Testis (tissue), 3 donors: ENCODE data around the gene PLPPR3. TPM values are rescaled to one million over a fixed set of nuclear protein-coding genes. Genes with fewer than 3 reads are reported as not detected.
"Not testable (repeated sequence)": the region's sequence is repeated elsewhere in the genome, so short reads cannot be mapped to it uniquely, and the experiment has no call there.

Source experiments
- DNase-seq: peaks from one replicate; pipeline ENCODE4 v3.0.0-alpha.2; 2019
- H3K27ac ChIP-seq, 2 donors: fragments of 200-600 bp; sonication (generic); one replicate each; pipeline ENCODE4 v1.5.1; 2019
- H3K27me3 ChIP-seq: fragments of 200-600 bp; sonication (generic); one replicate; pipeline ENCODE4 v1.5.1; 2019
- H3K36me3 ChIP-seq: fragments of 200-600 bp; sonication (generic); one replicate; pipeline ENCODE4 v1.5.1; 2017; ENCODE audit warnings: low read depth; ENCODE audit errors: missing control alignments
- H3K4me1 ChIP-seq: fragments of 200-600 bp; sonication (generic); one replicate; pipeline ENCODE4 v1.5.1; 2019
- H3K4me3 ChIP-seq, 2 donors: fragments of 200-600 bp; sonication (generic); one replicate each; pipeline ENCODE4 v1.5.1; 2017 to 2019
- H3K9me3 ChIP-seq: fragments of 200-600 bp; sonication (generic); one replicate; pipeline ENCODE4 v1.5.1; 2017
- POLR2A ChIP-seq: fragments of 450-650 bp; IDR thresholded peaks from one replicate; pipeline ENCODE4 v1.6.1; 2017; ENCODE audit warnings: antibody characterized with exemption, mild to moderate bottlenecking, moderate library complexity
- WGBS, 2 donors: methylation state at CpG; one replicate each; pipeline ENCODE4 v1.1.5; 2018; 5-methylcytosine and 5-hydroxymethylcytosine counted together
- intact Hi-C: fragments of 100-400 bp; cut with DNase I; formaldehyde crosslinking; loops from one replicate; pipeline ENCODE4 v1.15.1; 2023; ENCODE audit warnings: low total_unique reads
- polyA plus RNA-seq: library from polyadenylated mRNA; stranded (reverse); fragments of 350-450 nt; fragmentation: Illumina TruSeq; extraction: RNeasy Lipid Tissue Mini Kit (QIAGEN cat#74804); gene quantifications from one replicate; pipeline ENCODE4 v1.2.3, GENCODE V29; 2014; ENCODE audit warnings: low read depth, low replicate concordance; ENCODE audit not compliant: insufficient read depth
- total RNA-seq, 2 donors: library from RNA; depleted of rRNA; stranded (reverse); fragments of >200 nt; gene quantifications; one replicate each; pipeline ENCODE4 v1.2.3, GENCODE V29; 2016
- TF ChIP-seq, protein P1 (sequence below), 3 experiments: fragments of 450-650 bp in 2 of 3; fragments of 200-600 bp in 1 of 3; sonication (generic) in 1 of 3; IDR thresholded peaks; one replicate each; pipeline ENCODE4 v1.5.1; 2016 to 2019; ENCODE audit warnings: antibody characterized with exemption in 3 of 3, mild to moderate bottlenecking in 2 of 3, moderate library complexity in 1 of 3

The PLPPR3 gene
- total and polyA plus RNA-seq, 3 donors from 2014 or later = 2.7 to 20.1 (median 16.9) TPM

DNA sequence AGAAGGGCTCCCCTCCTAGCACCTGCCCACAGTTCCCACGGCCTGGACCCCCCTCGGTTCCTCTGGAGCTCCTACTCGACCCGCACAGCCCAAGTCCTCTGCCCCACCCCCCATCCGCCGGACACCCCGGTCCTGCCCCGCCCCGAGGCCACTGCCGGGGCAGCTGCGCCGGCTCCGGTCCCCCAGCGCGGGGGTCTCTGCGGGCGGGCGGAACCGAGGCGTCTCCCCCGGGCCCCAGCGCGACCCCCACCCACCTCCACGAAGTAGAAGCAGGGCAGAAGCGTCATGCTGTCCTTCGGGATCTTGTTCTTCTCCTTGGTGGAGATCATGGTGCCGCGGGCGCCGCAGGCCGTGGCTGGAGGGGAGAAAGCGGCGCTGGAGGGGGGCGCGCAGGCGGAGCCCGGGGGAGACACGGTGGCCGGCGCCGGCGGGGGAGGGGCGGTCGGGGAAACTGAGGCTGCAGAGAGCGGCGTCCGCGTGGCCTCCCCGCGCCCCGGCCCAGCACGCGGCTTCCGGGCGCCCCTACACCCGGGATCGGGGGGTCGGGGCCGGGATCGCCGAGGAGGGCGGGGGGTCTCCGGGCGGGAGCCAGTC, 427 bp downstream of the PLPPR3 start:
- Histone ChIP-seq H3K9me3 (no peaks in the 10 kb centered on the region), H3K27me3 (no peaks in the 10 kb centered on the region), H3K4me3 (peak overlapping the region; percentile 15 to 42), H3K36me3 (no peaks in the 10 kb centered on the region), H3K27ac (no peak overlapping the region), H3K4me1 (no peaks in the 10 kb centered on the region)
- WGBS, 2 donors = 2% methylated on average over 30 of the region's 64 CpGs; no CpG with 5 or more reads in 1 of the 2 donors
- TF ChIP-seq POLR2A = no peak
- TF ChIP-seq, protein P1, sequence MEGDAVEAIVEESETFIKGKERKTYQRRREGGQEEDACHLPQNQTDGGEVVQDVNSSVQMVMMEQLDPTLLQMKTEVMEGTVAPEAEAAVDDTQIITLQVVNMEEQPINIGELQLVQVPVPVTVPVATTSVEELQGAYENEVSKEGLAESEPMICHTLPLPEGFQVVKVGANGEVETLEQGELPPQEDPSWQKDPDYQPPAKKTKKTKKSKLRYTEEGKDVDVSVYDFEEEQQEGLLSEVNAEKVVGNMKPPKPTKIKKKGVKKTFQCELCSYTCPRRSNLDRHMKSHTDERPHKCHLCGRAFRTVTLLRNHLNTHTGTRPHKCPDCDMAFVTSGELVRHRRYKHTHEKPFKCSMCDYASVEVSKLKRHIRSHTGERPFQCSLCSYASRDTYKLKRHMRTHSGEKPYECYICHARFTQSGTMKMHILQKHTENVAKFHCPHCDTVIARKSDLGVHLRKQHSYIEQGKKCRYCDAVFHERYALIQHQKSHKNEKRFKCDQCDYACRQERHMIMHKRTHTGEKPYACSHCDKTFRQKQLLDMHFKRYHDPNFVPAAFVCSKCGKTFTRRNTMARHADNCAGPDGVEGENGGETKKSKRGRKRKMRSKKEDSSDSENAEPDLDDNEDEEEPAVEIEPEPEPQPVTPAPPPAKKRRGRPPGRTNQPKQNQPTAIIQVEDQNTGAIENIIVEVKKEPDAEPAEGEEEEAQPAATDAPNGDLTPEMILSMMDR (IDR thresholded peaks at IDR 0.05) = no peak
- intact Hi-C loops = no loop called here
- DNase-seq = no peak

DNA sequence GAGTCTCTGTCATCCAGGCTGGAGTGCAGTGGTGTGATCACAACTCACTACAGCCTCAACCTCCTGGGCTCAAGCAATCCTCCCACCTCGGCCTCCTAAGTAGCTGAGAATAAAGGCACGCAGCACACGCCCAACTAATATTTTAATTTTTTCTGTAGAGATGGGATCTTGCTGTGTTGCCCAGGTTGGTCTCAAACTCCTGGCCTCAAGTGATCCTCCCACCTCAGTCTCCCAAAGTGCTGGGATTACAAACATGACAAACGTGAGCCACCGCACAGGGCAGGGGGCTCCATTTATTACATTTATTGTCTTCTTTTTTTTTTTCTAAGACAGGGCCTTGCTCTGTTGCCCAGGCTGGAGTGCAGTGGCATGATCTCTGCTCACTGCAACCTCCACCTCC, 1.5 kb downstream of the PLPPR3 start:
- intact Hi-C loops, H3K9me3 ChIP-seq, H3K4me1 ChIP-seq, H3K27me3 ChIP-seq, H3K36me3 ChIP-seq, H3K27ac ChIP-seq, H3K4me3 ChIP-seq, DNase-seq: not testable (repeated sequence)
- 89 to 93% methylated on average over 5 of the region's 5 CpGs for WGBS, 2 donors

DNA sequence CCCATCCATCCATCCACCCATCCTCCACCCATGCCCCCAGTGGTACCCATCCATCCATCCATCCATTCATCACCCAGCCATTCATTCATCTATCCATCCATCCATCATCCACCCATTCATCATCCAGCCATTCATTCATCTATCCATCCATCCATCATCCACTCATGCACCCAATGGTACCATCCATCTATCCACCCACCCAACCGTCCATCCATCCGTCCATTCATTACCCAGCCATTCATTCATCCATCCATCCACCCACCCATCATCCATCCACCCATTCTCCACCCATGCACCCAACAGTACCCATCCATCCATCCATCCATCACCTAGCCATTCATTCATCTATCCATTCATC, 5.3 kb downstream of the PLPPR3 start:
- intact Hi-C loops = no loop called here
- TF ChIP-seq, protein P1 (IDR thresholded peaks at IDR 0.05) = no peak
- TF ChIP-seq POLR2A = no peak
- no peak overlapping the region for H3K27ac ChIP-seq
- H3K9me3 ChIP-seq = no peaks in the 10 kb centered on the region
- H3K4me3 ChIP-seq = no peak overlapping the region
- DNase-seq = no peak
- no peaks in the 10 kb centered on the region for H3K36me3 ChIP-seq
- H3K4me1 ChIP-seq = no peaks in the 10 kb centered on the region
- H3K27me3 ChIP-seq = no peaks in the 10 kb centered on the region
- 84 to 96% methylated on average over 2 of the region's 2 CpGs for WGBS, 2 donors

DNA sequence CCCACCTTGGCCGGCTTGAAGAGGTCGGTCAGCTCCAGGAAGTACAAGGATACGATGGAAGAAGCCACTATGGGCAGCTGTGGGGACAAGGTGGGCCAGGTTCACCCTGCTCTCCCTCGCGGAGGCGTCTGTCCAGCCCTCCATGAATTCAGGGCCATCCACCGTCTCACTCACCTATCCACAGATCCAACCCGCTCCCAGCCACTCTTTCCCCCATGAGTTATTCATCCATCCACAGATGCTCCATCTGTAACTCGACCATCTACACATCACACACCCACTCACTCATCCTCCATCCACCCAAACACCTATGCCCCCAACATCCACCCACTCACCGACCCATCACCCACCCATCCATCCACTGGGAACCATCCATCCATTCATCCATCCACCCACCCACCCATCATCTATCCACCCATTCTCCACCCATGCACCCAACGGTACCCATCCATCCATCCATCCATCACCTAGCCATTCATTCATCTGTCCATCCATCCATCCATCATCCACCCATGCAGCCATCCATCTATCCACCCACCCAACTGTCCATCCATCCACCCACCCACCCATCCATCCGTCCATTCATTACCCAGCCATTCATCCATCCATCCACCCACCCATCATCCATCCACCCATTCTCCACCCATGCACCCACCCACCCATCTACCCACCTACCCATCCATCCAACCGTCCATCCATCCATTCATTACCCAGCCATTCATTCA, 5.8 kb downstream of the PLPPR3 start:
- H3K9me3 ChIP-seq = no peaks in the 10 kb centered on the region
- H3K4me1 ChIP-seq = no peaks in the 10 kb centered on the region
- no peak for DNase-seq
- H3K27me3 ChIP-seq = no peaks in the 10 kb centered on the region
- no peaks in the 10 kb centered on the region for H3K36me3 ChIP-seq
- 93 to 96% methylated on average over 12 to 13 of the region's 13 CpGs for WGBS, 2 donors
- intact Hi-C loops = no loop called here
- no peak overlapping the region for H3K4me3 ChIP-seq
- TF ChIP-seq POLR2A = no peak
- TF ChIP-seq, protein P1 (IDR thresholded peaks at IDR 0.05) = no peak
- H3K27ac ChIP-seq = no peak overlapping the region

DNA sequence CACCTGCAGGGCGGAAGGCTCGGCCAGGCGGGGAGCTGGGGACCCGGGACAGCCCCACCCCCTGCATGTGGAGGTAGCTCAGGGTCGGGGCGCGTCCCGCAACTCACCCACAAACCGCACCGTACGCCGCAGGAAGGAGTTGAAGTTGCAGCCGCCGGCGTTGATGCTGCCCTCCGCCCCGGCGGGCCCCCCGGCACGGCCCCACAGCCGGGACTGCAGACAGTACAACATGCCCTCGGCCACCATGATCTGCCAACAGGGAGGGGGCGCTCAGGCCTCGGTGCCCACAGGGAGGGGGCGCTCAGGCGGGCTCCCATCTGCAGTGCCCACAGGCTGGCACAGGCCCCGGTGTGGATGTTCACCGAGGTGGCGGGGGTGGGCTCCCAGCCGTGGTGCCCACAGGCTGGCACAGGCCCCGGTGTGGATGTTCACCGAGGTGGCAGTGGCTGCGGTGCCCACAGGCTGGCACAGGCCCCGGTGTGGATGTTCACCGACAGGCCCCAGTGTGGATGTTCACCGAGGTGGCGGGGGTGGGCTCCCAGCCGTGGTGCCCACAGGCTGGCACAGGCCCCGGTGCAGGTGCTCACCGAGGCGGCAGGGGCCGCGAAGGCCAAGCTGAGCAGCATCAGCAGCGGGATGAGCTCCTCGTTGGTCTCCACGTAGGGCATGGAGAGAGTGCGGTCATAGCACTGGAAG, 6.5 kb downstream of the PLPPR3 start:
- Histone ChIP-seq H3K4me1 (no peaks in the 10 kb centered on the region), H3K27me3 (no peaks in the 10 kb centered on the region), H3K27ac (no peak overlapping the region), H3K4me3 (no peak overlapping the region), H3K36me3 (no peaks in the 10 kb centered on the region), H3K9me3 (no peaks in the 10 kb centered on the region)
- intact Hi-C loops = no loop called here
- no peak for DNase-seq
- TF ChIP-seq POLR2A = no peak
- TF ChIP-seq, protein P1 (IDR thresholded peaks at IDR 0.05) = no peak
- 88 to 91% methylated on average over 18 to 47 of the region's 47 CpGs for WGBS, 2 donors
